Mesendoderm (in vitro differentiated cells): ENCODE results near the gene CNMD.

Experiments used
- DNase-seq: peaks from one replicate; pipeline ENCODE4 v3.0.0; 2013
- H2AK5ac ChIP-seq: 2 replicates; pipeline ENCODE4 v1.6.1; 2013; ENCODE audit warnings: low read length, inconsistent platforms
- H2BK120ac ChIP-seq: 2 replicates; pipeline ENCODE4 v1.6.1; 2013; ENCODE audit warnings: low read depth, mild to moderate bottlenecking, low read length, moderate library complexity, mixed read lengths
- H2BK15ac ChIP-seq: replicated peaks from 2 replicates; pipeline ENCODE4 v1.6.1; 2013; ENCODE audit warnings: low read depth, mild to moderate bottlenecking, moderate library complexity
- H2BK5ac ChIP-seq: 2 replicates; pipeline ENCODE4 v1.6.1; 2013; ENCODE audit warnings: low read length, inconsistent platforms
- H3K18ac ChIP-seq: 2 replicates; pipeline ENCODE4 v1.6.1; 2013; ENCODE audit warnings: mild to moderate bottlenecking, low read length, mixed read lengths
- H3K23ac ChIP-seq: one replicate; pipeline ENCODE4 v1.6.1; 2013; ENCODE audit warnings: low read length
- H3K27ac ChIP-seq: 2 replicates; pipeline ENCODE4 v1.5.1; 2013; ENCODE audit warnings: low read depth, mild to moderate bottlenecking, inconsistent platforms, low read length, moderate library complexity
- H3K27me3 ChIP-seq: 2 replicates; pipeline ENCODE4 v1.6.1; 2013; ENCODE audit warnings: low read length, control low read depth, mild to moderate bottlenecking, inconsistent platforms; ENCODE audit not compliant: insufficient read depth, poor library complexity
- H3K36me3 ChIP-seq: 2 replicates; pipeline ENCODE4 v1.6.1; 2013; ENCODE audit warnings: low read length, inconsistent platforms; ENCODE audit not compliant: control insufficient read depth, insufficient read depth
- H3K4ac ChIP-seq: one replicate; pipeline ENCODE4 v1.6.1; 2013; ENCODE audit warnings: low read depth, mild to moderate bottlenecking, low read length, moderate library complexity
- H3K4me1 ChIP-seq: 2 replicates; pipeline ENCODE4 v1.6.1; 2013; ENCODE audit warnings: low read depth, low read length, inconsistent platforms; ENCODE audit not compliant: control insufficient read depth
- H3K4me2 ChIP-seq: 2 replicates; pipeline ENCODE4 v1.6.1; 2013; ENCODE audit warnings: low read length
- H3K4me3 ChIP-seq: 2 replicates; pipeline ENCODE4 v1.5.1; 2013; ENCODE audit warnings: mild to moderate bottlenecking, low read length
- H3K56ac ChIP-seq: one replicate; pipeline ENCODE4 v1.6.1; 2013; ENCODE audit warnings: low read length
- H3K79me1 ChIP-seq: 2 replicates; pipeline ENCODE4 v1.6.1; 2013; ENCODE audit warnings: low read length, inconsistent platforms
- H3K79me2 ChIP-seq: 2 replicates; pipeline ENCODE4 v1.6.1; 2013; ENCODE audit warnings: mild to moderate bottlenecking, low read length; ENCODE audit not compliant: control insufficient read depth, insufficient read depth
- H3K9ac ChIP-seq: 2 replicates; pipeline ENCODE4 v1.6.1; 2013; ENCODE audit warnings: low read length, inconsistent platforms
- H4K5ac ChIP-seq: one replicate; pipeline ENCODE4 v1.6.1; 2013; ENCODE audit warnings: low read length
- H4K8ac ChIP-seq: one replicate; pipeline ENCODE4 v1.6.1; 2013; ENCODE audit warnings: low read depth, mild to moderate bottlenecking, control low read depth, low read length, moderate library complexity
- WGBS: extraction: QIAGEN DNeasy Blood & Tissue Kit; methylation state at CpG from one replicate; pipeline ENCODE4 v1.1.7; 2013; ENCODE audit warnings: low lambda C conversion rate, missing lambda C conversion rate; ENCODE audit not compliant: insufficient coverage; ENCODE audit errors: extremely low coverage; 5-methylcytosine and 5-hydroxymethylcytosine counted together

CNMD gene

GRCh38 chr13:52784591-52785340 lies 45.1 kb upstream of the CNMD start:
- H2BK15ac ChIP-seq: no peak overlapping the region
- no peak overlapping the region for H3K9ac ChIP-seq
- H2BK120ac ChIP-seq: no peak overlapping the region
- H3K56ac ChIP-seq: no peak overlapping the region
- H3K4ac ChIP-seq: no peak overlapping the region
- H3K4me2 ChIP-seq: no peak overlapping the region
- no peaks in the 10 kb centered on the region for H3K36me3 ChIP-seq
- no peak for DNase-seq
- H2AK5ac ChIP-seq: no peak overlapping the region
- H3K79me2 ChIP-seq: no peaks in the 10 kb centered on the region
- no peak overlapping the region for H4K8ac ChIP-seq
- no CpG with 5 or more reads among the region's 6 CpGs for WGBS
- no peaks in the 10 kb centered on the region for H3K27me3 ChIP-seq
- no peak overlapping the region for H3K27ac ChIP-seq
- H3K18ac ChIP-seq: no peak overlapping the region
- H3K23ac ChIP-seq: no peak overlapping the region
- H2BK5ac ChIP-seq: no peak overlapping the region
- peaks cover 2% of the 10 kb centered on the region for H3K4me1 ChIP-seq
- no peak overlapping the region for H4K5ac ChIP-seq
- no peaks in the 10 kb centered on the region for H3K79me1 ChIP-seq
- H3K4me3 ChIP-seq: no peak overlapping the region

GRCh38 chr13:52783943-52784342 lies 44.3 kb upstream of the CNMD start:
- Histone ChIP-seq H2BK15ac (no peak overlapping the region), H3K27me3 (no peaks in the 10 kb centered on the region), H3K4ac (no peak overlapping the region), H3K18ac (no peak overlapping the region), H3K79me2 (no peaks in the 10 kb centered on the region), H3K79me1 (no peaks in the 10 kb centered on the region), H3K4me1 (peaks cover 2% of the 10 kb centered on the region), H4K8ac (no peak overlapping the region), H3K4me3 (no peak overlapping the region), H3K9ac (no peak overlapping the region), H3K27ac (no peak overlapping the region), H4K5ac (no peak overlapping the region), H3K36me3 (no peaks in the 10 kb centered on the region), H2BK5ac (no peak overlapping the region), H3K56ac (no peak overlapping the region), H2BK120ac (no peak overlapping the region), H3K4me2 (no peak overlapping the region), H2AK5ac (no peak overlapping the region), H3K23ac (no peak overlapping the region)
- DNase-seq: no peak

GRCh38 chr13:52782471-52783448 lies 43.1 kb upstream of the CNMD start:
- Histone ChIP-seq H2BK5ac (no peak overlapping the region), H3K4me1 (peaks cover 2% of the 10 kb centered on the region), H3K56ac (no peak overlapping the region), H3K27me3 (no peaks in the 10 kb centered on the region), H3K79me2 (no peaks in the 10 kb centered on the region), H3K36me3 (no peaks in the 10 kb centered on the region), H3K4ac (no peak overlapping the region), H4K5ac (no peak overlapping the region), H4K8ac (no peak overlapping the region), H3K4me2 (no peak overlapping the region), H2BK120ac (no peak overlapping the region), H3K79me1 (no peaks in the 10 kb centered on the region), H2BK15ac (no peak overlapping the region), H3K27ac (no peak overlapping the region), H3K4me3 (no peak overlapping the region), H3K9ac (no peak overlapping the region), H3K18ac (no peak overlapping the region), H3K23ac (no peak overlapping the region), H2AK5ac (no peak overlapping the region)
- no peak for DNase-seq
- WGBS: no CpG with 5 or more reads among the region's 9 CpGs

GRCh38 chr13:52780611-52781010 lies 41.0 kb upstream of the CNMD start:
- no CpG with 5 or more reads among the region's 2 CpGs for WGBS
- Histone ChIP-seq H3K18ac (no peak overlapping the region), H3K23ac (no peak overlapping the region), H2AK5ac (no peak overlapping the region), H3K4ac (no peak overlapping the region), H2BK5ac (no peak overlapping the region), H3K27ac (no peak overlapping the region), H4K5ac (no peak overlapping the region), H3K4me1 (no peaks in the 10 kb centered on the region), H3K4me3 (no peak overlapping the region), H2BK120ac (no peak overlapping the region), H2BK15ac (no peak overlapping the region), H3K56ac (no peak overlapping the region), H3K9ac (no peak overlapping the region), H3K27me3 (no peaks in the 10 kb centered on the region), H3K79me1 (no peaks in the 10 kb centered on the region), H3K79me2 (no peaks in the 10 kb centered on the region), H3K4me2 (no peak overlapping the region), H4K8ac (no peak overlapping the region), H3K36me3 (no peaks in the 10 kb centered on the region)
- no peak for DNase-seq

GRCh38 chr13:52780092-52780491 lies 40.5 kb upstream of the CNMD start:
- Histone ChIP-seq H2BK15ac (no peak overlapping the region), H3K9ac (no peak overlapping the region), H3K4me2 (no peak overlapping the region), H3K27me3 (no peaks in the 10 kb centered on the region), H3K4me1 (no peaks in the 10 kb centered on the region), H3K18ac (no peak overlapping the region), H2BK120ac (no peak overlapping the region), H3K27ac (no peak overlapping the region), H3K79me1 (no peaks in the 10 kb centered on the region), H2BK5ac (no peak overlapping the region), H4K5ac (no peak overlapping the region), H3K23ac (no peak overlapping the region), H2AK5ac (no peak overlapping the region), H4K8ac (no peak overlapping the region), H3K4me3 (no peak overlapping the region), H3K4ac (no peak overlapping the region), H3K56ac (no peak overlapping the region), H3K79me2 (no peaks in the 10 kb centered on the region), H3K36me3 (no peaks in the 10 kb centered on the region)
- no CpG with 5 or more reads among the region's 4 CpGs for WGBS
- no peak for DNase-seq
